BJ (cell line): ENCODE data around the gene WDR7. TPM values are rescaled to one million over a fixed set of nuclear protein-coding genes. Genes with fewer than 3 reads are reported as not detected.
A peak's percentile ranks its signal among the peaks of the same experiment; 100 is the strongest.

Experiments used
- CTCF ChIA-PET: fragments of 350-600 bp; formaldehyde crosslinking; extraction: SDS; loops from one replicate; lab custom pipeline; 2021; ENCODE audit warnings: antibody characterized with exemption, inconsistent platforms; lab: Yijun Ruan, JAX
- POLR2A ChIA-PET: fragments of 300-600 bp; sonication (Branson Sonifier 250); formaldehyde crosslinking; extraction: SDS; loops from one replicate; lab custom pipeline; 2021; ENCODE audit warnings: antibody characterized with exemption; lab: Charles Lee
- DNase-seq: peaks from one replicate; pipeline ENCODE4 v3.0.0-alpha.2; 2011; ENCODE audit warnings: low read depth
- H3K27me3 ChIP-seq: 2 replicates; pipeline ENCODE4 v1.6.0; 2011; ENCODE audit warnings: low read length; ENCODE audit not compliant: control insufficient read depth, insufficient read depth
- H3K36me3 ChIP-seq: 2 replicates; pipeline ENCODE4 v1.5.1; 2011; ENCODE audit warnings: low read length; ENCODE audit not compliant: control insufficient read depth, insufficient read depth
- H3K4me3 ChIP-seq: 2 replicates; pipeline ENCODE4 v1.5.1; 2011; ENCODE audit warnings: low read depth, mild to moderate bottlenecking, control low read depth, low read length
- CTCF ChIP-seq: IDR thresholded peaks from 2 replicates; pipeline ENCODE4 v1.5.1; 2011; ENCODE audit warnings: low read depth, mild to moderate bottlenecking, control low read depth, inconsistent platforms, low read length, moderate library complexity; ENCODE audit not compliant: insufficient read depth
- polyA plus RNA-seq: library from polyadenylated mRNA; depleted of rRNA; stranded (reverse); fragments of >200 nt; gene quantifications from 2 replicates; pipeline ENCODE4 v1.2.3, GENCODE V29; 2011

Gene WDR7
- polyA plus RNA-seq, 1 experiment, result 9.7 TPM

- H3K36me3 ChIP-seq, result no peaks in the 10 kb centered on the region
- TF ChIP-seq CTCF, result no peak
- CTCF ChIA-PET, result no interaction called here
- POLR2A ChIA-PET, result no interaction called here
- H3K27me3 ChIP-seq, result no peaks in the 10 kb centered on the region
- no peak overlapping the region for H3K4me3 ChIP-seq
- DNase-seq, result no peak
Observed at GRCh38 chr18:56632070-56633022, 18.8 kb upstream of the WDR7 start.

DNA sequence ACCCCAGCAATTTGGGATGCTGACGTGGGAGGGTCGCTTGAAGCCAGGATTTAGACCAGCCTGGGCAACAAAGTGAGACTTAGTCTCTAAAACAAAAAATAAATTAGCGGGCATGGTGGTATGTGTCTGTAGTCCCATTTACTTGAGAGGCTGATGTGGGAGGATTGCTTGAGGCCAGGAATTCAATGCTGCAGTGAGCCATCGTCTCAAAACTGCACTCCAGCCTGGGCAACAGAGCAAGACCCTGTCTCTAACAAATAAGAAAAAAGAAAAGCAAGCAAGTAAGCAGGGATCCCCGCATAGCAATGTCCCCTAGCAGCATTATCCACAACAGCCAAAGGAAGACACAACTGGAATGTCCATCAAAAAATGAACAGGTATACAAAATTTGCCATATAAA, 16.2 kb upstream of the WDR7 start:
- no peaks in the 10 kb centered on the region for H3K36me3 ChIP-seq
- no peak for DNase-seq
- H3K4me3 ChIP-seq, result no peak overlapping the region
- TF ChIP-seq CTCF, result no peak
- CTCF ChIA-PET, result no interaction called here
- POLR2A ChIA-PET, result no interaction called here
- no peaks in the 10 kb centered on the region for H3K27me3 ChIP-seq

- Histone ChIP-seq H3K27me3 (no peaks in the 10 kb centered on the region), H3K4me3 (peak overlapping the region; percentile 54), H3K36me3 (no peaks in the 10 kb centered on the region)
- DNase-seq, result no peak
- no peak for TF ChIP-seq CTCF
- ChIA-PET POLR2A (no interaction called here), CTCF (no interaction called here)
Observed at GRCh38 chr18:56637176-56637575, 14.0 kb upstream of the WDR7 start.

DNA sequence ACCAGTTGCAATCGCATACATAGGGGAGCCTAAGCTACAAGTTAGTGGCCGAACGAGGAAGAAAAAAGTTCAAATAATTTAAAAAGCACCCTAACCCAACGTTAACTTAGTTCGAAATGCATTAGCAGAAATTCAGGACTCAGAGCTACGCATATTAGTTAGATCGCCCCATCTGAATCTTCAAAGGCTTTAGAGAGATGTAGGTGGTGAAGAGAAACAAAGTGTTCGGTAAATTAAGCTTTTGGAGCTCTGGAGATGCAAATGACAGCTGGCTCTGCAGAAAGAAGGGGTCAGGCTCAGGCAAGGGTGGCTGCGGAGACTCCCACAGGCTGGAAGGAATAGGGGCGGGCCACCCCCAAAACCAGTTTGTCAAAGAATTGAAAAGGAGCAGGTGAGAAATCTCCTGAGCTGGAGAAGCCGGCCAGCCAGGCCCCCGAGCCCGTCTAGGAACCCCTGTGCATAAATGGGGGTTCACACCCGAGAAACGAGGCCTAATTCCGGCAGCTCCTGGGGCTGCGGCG, 13.4 kb upstream of the WDR7 start:
- CTCF ChIA-PET, result interaction anchor here (0.6 kb wide), 1 partner anchor 13 kb away, joined by 3 read pairs; no protein-coding TSS in a partner anchor
- Histone ChIP-seq H3K36me3 (no peaks in the 10 kb centered on the region), H3K4me3 (peak overlapping the region; percentile 54), H3K27me3 (no peaks in the 10 kb centered on the region)
- no peak for DNase-seq
- no peak for TF ChIP-seq CTCF
- POLR2A ChIA-PET, result no interaction called here
